Globus pallidus (tissue), 1 donor: ENCODE data around the gene FSTL3.
A peak's percentile ranks its signal among the peaks of the same experiment; 100 is the strongest.
"Not testable (repeated sequence)": the region's sequence is repeated elsewhere in the genome, so short reads cannot be mapped to it uniquely, and the experiment has no call there.

ENCODE experiments used
- DNase-seq: peaks from one replicate; pipeline ENCODE4 v3.0.0-alpha.2; 2015; ENCODE audit warnings: low spot score

FSTL3 gene

GRCh38 chr19:682678-683320, 6.6 kb downstream of the FSTL3 start:
- no peak for DNase-seq

DNA sequence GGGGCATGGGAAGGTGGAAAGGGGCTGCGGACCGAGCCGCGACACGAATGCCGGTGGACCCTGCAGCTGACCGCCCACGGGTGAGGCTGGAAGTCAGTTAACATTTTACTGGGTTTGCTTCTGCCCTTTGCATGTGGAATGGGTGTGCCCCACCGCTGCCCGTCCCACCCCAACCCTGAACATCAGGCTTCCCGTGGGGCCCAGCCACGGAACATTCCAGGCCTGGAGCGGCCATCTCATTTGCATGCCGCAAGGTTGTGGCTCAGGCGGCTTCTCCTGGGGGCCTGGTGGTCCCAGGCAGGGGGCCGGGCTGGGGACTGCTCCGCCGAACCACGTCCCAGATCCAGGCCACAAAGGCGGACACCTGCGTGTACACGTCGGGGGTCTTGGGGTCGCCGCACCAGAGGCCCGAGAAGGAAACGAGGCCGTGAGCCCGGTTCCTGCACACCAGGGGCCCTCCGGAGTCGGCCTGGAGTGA, 9.3 kb downstream of the FSTL3 start:
- no peak for DNase-seq

- no peak for DNase-seq
These were observed 10.6 kb downstream of the FSTL3 start for GRCh38 chr19:686589-687297.

- DNase-seq: no peak
These were observed 11.5 kb downstream of the FSTL3 start for GRCh38 chr19:687569-688166.

GRCh38 chr19:688214-688613, 12.0 kb downstream of the FSTL3 start:
- no peak for DNase-seq

GRCh38 chr19:688992-689391, 12.8 kb downstream of the FSTL3 start:
- no peak for DNase-seq

DNA sequence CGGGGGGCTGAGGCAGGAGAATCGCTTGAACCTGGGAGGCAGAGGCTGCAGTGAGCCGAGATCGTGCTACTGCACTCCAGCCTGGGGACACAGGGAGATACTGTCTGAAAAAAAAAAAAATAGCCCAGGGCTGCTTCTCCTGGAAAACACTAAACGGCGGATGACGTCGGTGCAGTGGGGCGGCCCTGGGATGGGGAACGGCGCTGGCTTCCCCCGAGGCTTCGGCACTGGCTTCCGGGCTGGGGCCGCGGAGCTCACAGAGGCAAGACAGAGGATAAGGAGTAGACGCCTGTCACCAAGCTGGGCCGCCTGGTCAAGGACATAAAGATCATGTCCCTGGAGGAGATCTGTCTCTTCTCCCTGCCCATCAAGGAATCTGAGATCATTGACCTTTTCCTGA, 14.0 kb downstream of the FSTL3 start:
- DNase-seq: no peak

DNA sequence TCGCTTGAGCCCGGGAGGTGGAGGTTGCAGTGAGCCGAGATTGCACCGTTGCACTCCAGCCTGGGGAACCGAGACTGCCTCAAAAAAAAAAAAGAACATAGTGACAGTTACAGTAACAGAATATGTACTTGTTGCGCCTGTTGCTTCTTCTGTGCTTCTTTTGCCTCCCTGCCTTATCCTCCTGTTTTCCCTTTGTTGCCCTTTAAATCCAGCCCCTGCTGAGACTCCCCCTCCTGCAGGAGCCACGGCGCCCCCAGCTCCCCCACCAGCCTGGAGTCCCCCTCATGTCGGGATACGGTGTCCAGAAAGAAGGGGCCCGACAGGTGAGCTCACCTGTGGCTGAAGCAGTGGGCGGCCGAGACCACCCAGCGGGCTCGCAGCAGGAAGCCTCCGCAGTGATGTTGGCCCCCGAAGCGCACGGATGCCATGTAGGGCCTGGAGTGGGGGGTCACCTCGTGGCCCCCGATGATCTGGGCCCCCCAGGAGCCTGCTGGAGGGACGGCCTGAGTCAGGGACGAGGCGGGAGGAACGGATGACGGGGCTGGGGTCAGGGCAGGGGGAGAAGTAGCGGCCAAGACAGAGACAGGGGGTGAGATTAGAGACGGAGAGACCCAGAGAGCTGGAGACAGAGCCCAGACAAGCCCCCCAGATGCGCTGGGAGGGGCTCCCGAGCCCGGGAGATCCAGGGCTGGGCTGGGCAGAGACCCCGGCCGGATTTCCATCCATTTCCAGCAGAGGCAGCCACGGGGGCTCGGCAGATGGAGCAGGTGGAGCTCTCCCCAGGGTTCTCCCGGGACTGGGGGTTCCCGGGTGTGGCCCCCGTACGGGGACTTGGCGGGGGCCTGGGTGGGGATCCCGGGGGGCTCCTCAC, 18.5 kb downstream of the FSTL3 start:
- DNase-seq: no peak

DNA sequence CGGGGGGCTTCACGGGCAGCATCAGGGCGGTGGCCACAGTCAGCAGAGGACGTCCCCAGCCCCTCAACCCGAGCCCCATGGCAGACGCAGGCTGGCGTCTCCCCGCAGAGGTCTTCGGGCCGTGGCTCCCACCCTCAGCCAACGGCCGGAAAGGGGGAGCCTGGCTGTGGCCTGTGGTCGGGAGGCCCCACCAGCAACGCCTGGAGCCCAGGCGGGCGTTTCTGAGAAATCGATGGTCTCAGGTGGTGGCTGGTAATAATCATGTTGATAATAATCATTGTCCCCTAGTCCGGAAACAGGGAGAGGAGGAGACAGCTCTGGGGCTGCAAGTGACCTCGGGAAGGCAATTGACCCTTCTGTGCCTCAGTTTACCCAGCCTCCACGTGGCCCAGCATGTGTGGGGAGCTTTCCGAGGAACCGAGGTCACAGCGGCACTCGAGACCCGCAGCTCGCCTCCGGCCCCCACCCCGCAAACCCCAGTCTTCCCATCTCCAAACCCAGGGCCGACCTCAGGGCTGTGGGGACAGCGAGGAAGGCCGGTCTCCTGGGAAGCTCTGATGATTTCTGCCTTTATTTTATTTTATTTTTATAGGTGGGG, 19.3 kb downstream of the FSTL3 start, which contains the start of gene PRSS57:
Gene PRSS57, minus strand, starts transcription at position 101 of the 598 bp plus-strand sequence. Its CDS starts 22 bp downstream, at position 79.
- no peak for DNase-seq

GRCh38 chr19:698529-698928, 22.3 kb downstream of the FSTL3 start:
- DNase-seq: not testable (repeated sequence)

- DNase-seq: not testable (repeated sequence)
These were observed 23.7 kb downstream of the FSTL3 start for GRCh38 chr19:699885-700284.

- DNase-seq: not testable (repeated sequence)
These were observed 26.7 kb downstream of the FSTL3 start for GRCh38 chr19:702847-703246.

- DNase-seq: no peak
These were observed 27.1 kb downstream of the FSTL3 start for GRCh38 chr19:703329-703650.

- DNase-seq: no peak
These were observed 27.7 kb downstream of the FSTL3 start for GRCh38 chr19:703651-704446.

DNA sequence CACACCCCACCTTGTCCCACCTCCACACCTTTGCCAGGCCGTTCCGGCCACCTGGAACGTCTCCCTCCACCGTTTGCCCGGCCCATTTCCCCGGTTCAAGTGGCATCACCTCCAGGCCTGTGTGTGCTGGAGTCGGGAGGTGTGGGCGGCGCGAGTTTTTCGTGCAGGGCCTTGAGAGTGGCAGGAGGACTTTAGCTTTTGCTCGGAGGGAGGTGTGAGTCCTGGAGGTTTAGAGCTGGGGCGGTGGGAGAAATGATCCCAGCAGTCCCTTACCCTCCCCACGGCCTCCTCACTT, 28.2 kb downstream of the FSTL3 start:
- no peak for DNase-seq

- DNase-seq: no peak
These were observed 32.3 kb downstream of the FSTL3 start, which contains the start of gene PALM for GRCh38 chr19:708154-709143. PALM (plus strand) TSS chr19:708935; CDS start chr19:709147, 212 bp downstream.

- DNase-seq: no peak
These were observed 33.2 kb downstream of the FSTL3 start for GRCh38 chr19:709196-709964.

- DNase-seq: peak; percentile 51
These were observed 33.9 kb downstream of the FSTL3 start for GRCh38 chr19:709965-710571.

- no peak for DNase-seq
These were observed 34.6 kb downstream of the FSTL3 start for GRCh38 chr19:710767-711166.
